Prostate gland (tissue), 2 donors: Measurements from ENCODE around the gene CEP78.

Source experiments
- POLR2A ChIP-seq: fragments of 450-650 bp; IDR thresholded peaks from one replicate; pipeline ENCODE4 v1.6.1; 2016; ENCODE audit warnings: antibody characterized with exemption, mild to moderate bottlenecking
- POLR2AphosphoS5 ChIP-seq: sonication (generic); formaldehyde crosslinking; IDR thresholded peaks from one replicate; pipeline ENCODE4 v1.6.1; 2017; ENCODE audit warnings: antibody characterized with exemption
- TF ChIP-seq, protein P1 (sequence below), 4 experiments: fragments of 200-600 bp in 2 of 4; fragments of 450-650 bp in 2 of 4; sonication (generic) in 2 of 4; IDR thresholded peaks; 1 replicate in 3 of 4; 2 replicates in 1 of 4; pipeline ENCODE4 v1.5.1; 2016 to 2019; ENCODE audit warnings: antibody characterized with exemption in 4 of 4, mild to moderate bottlenecking in 2 of 4, moderate library complexity in 2 of 4

DNA sequence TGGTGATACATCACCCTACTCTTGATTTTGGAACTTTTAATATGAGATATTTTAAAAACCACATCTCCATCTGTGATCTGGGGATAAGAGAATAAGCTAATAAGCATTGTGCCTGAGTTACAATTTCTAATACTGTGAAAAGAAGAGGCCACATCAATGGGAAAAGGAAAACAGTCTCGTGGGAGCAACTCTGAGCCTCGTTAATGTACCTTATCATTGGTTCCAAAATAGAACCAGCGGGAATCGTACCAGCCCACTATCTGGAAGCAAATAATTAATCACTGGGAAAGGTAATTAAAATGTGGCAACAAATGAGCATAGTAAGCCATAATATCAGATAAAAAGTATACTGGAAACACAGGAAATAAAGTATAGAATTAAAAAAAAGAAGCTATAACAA lies 28.0 kb upstream of the CEP78 start:
- TF ChIP-seq POLR2A, result no peak
- TF ChIP-seq, protein P1, sequence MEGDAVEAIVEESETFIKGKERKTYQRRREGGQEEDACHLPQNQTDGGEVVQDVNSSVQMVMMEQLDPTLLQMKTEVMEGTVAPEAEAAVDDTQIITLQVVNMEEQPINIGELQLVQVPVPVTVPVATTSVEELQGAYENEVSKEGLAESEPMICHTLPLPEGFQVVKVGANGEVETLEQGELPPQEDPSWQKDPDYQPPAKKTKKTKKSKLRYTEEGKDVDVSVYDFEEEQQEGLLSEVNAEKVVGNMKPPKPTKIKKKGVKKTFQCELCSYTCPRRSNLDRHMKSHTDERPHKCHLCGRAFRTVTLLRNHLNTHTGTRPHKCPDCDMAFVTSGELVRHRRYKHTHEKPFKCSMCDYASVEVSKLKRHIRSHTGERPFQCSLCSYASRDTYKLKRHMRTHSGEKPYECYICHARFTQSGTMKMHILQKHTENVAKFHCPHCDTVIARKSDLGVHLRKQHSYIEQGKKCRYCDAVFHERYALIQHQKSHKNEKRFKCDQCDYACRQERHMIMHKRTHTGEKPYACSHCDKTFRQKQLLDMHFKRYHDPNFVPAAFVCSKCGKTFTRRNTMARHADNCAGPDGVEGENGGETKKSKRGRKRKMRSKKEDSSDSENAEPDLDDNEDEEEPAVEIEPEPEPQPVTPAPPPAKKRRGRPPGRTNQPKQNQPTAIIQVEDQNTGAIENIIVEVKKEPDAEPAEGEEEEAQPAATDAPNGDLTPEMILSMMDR (IDR thresholded peaks at IDR 0.05), result no peak
- no peak for TF ChIP-seq POLR2AphosphoS5
